Omental fat pad (tissue), 4 donors: Measurements from ENCODE around the gene PARP11. TPM values are rescaled to one million over a fixed set of nuclear protein-coding genes. Genes with fewer than 3 reads are reported as not detected.

ENCODE experiments used
- ATAC-seq: fragments of 150-250 bp; one replicate; pipeline ENCODE4 v1.9.1; 2016; ENCODE audit warnings: mild to moderate bottlenecking, moderate library complexity; ENCODE audit not compliant: low FRiP score
- DNase-seq: peaks from one replicate; pipeline ENCODE4 v3.0.0-alpha.2; 2019; ENCODE audit warnings: low spot score
- total RNA-seq, 4 donors: library from RNA; depleted of rRNA; stranded (reverse); fragments of >200 nt; gene quantifications; one replicate each; pipeline ENCODE4 v1.1.0, GENCODE V29; 2016
- TF ChIP-seq, protein P1 (sequence below), 3 donors: fragments of 450-650 bp; IDR thresholded peaks; one replicate each; pipeline ENCODE4 v1.5.1; 2016 to 2017; ENCODE audit warnings: antibody characterized with exemption in 3 of 3, mild to moderate bottlenecking in 3 of 3, moderate library complexity in 2 of 3

PARP11 gene
- total RNA-seq, 4 donors from 2014 or later: 4.0 to 14.8 (median 5.7) TPM

DNA sequence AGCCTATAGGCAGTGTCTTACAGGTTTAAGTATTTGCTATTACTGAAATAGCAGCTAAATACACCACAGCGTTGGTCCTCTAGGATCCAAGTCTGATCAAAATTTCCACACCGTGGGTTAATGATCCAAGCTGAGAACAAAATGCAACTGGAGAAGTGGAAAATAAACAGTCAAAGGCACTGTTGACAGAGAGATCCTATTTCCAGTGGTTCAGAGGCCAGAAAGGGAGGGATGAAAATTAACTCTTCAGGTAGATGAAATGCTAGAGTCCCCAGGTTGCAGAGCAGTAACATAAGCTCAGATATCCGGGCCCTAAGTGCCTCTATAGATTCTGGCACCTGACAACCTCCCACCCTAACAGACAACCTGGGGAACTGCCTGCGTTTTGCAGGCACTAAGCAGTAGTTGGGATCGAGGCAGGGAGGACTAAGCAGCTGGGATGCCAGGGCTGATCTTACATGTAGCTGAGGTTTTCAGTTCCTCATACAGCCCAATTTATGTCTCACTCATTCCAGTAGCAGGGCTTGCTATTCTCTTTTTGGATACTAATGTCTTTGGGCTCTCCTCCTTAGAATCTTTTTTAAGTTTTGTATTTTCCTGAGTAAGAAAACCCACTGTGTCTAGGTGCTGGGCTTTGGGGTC lies 77.6 kb downstream of the PARP11 start:
- ATAC-seq (no peak), DNase-seq (no peak)
- TF ChIP-seq, protein P1, sequence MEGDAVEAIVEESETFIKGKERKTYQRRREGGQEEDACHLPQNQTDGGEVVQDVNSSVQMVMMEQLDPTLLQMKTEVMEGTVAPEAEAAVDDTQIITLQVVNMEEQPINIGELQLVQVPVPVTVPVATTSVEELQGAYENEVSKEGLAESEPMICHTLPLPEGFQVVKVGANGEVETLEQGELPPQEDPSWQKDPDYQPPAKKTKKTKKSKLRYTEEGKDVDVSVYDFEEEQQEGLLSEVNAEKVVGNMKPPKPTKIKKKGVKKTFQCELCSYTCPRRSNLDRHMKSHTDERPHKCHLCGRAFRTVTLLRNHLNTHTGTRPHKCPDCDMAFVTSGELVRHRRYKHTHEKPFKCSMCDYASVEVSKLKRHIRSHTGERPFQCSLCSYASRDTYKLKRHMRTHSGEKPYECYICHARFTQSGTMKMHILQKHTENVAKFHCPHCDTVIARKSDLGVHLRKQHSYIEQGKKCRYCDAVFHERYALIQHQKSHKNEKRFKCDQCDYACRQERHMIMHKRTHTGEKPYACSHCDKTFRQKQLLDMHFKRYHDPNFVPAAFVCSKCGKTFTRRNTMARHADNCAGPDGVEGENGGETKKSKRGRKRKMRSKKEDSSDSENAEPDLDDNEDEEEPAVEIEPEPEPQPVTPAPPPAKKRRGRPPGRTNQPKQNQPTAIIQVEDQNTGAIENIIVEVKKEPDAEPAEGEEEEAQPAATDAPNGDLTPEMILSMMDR (IDR thresholded peaks at IDR 0.05): no peak

DNA sequence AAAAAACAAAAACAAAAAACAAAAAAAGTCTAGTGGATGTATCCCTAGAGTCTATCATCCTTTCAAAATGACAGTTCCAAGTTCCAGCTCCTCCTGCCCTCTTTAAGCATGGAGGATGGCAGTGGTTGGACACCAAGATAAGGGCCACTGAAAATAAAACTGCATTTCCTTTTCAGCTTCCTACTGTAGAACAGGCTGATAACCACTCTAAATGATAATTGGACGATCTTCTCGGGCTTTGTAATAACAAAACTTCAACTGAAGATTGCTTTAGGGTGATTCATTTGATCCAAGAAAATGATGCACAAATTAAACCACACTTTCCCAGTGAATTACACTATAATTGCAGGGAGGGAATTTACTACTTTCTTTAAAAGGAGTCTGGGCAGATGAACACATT lies 78.1 kb downstream of the PARP11 start:
- no peak for ATAC-seq
- TF ChIP-seq, protein P1 (IDR thresholded peaks at IDR 0.05): no peak
- DNase-seq: no peak

DNA sequence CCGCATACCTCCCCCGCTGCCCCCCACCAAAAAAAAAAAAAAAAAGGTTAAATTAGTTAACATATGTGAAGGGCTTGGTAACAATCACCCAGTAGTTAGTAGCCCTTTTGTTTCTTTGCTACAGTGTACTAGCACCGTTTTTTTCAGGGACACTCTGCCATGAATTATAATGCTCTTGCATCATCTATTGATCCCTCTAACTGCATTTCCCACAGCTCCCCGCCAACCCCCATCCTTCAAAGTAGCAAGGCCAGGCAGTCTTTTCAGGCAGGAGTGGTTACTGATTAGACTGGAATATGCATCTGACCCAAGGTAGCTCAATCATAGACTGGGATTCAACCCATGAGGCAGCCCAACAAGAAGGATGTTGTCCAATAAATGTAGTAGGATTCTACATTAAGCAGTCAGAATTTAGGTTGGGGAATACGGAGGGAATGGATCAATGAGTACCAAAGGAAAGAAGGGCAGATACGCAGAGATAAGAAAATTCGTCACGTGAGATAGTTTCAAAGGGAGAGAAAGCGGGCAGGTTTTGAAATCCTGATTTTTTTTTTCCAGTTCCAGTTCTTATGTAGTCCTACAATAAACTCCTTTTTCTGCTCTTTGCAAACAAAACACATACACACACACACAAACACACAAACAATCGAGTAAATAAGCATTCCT lies 80.4 kb downstream of the PARP11 start:
- TF ChIP-seq, protein P1 (IDR thresholded peaks at IDR 0.05): no peak
- ATAC-seq (no peak), DNase-seq (no peak)

DNA sequence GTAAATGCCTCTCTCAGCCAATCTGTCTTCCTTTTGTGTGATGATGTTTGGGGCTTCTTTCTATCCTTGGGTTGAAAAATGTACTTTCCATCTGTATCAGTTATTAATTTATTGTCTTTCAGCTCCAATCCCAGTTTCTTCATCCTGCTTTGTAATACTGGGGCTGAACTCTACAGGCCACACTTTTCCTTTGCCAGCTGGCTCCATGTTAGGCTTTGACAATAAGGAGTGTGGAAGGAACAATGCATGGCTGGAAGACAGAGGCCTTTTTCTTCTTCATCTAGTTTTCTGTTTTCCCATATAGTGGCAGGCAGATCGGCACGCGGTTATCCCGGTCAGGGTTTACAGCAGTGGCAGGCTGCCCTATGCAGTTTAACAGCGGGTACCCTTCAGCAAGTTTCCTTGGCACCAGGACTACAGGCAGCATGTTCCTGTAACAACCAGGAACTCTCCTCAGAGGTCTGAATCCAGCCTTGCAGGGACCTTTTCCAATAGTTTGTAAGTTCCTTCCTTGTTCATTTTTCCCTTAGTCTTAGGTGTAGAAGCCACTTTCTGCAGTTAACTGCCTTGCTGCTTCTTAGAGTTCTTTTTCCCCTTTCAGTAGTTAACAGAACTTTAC lies 81.8 kb downstream of the PARP11 start:
- ATAC-seq (no peak), DNase-seq (no peak)
- TF ChIP-seq, protein P1 (IDR thresholded peaks at IDR 0.05): no peak

GRCh38 chr12:3790642-3791041 lies 82.6 kb downstream of the PARP11 start:
- TF ChIP-seq, protein P1 (IDR thresholded peaks at IDR 0.05): no peak
- no peak for DNase-seq
- no peak for ATAC-seq

- DNase-seq (no peak), ATAC-seq (no peak)
- TF ChIP-seq, protein P1 (IDR thresholded peaks at IDR 0.05): no peak
These were observed 83.4 kb downstream of the PARP11 start for GRCh38 chr12:3789838-3790237.
